Measurements from ENCODE around the gene ARMC6.
A peak's percentile ranks its signal among the peaks of the same experiment; 100 is the strongest.

The ARMC6 gene

GRCh38 chr19:18993115-18993514 is 40.3 kb upstream of the ARMC6 start:
- no peak for DNase-seq (ENCODE audit: insufficient read length, low spot score)
- no peak for FAIRE-seq

GRCh38 chr19:18995804-18996241 is 37.6 kb upstream of the ARMC6 start:
- FAIRE-seq (peak; percentile 16), DNase-seq (ENCODE audit: insufficient read length, low spot score) (peak; percentile 71)
- TF ChIP-seq PAX5 (IDR thresholded peaks at IDR 0.05; ENCODE audit: insufficient read depth, low read length, severe bottlenecking) (no peak), TAF1 (IDR thresholded peaks at IDR 0.05; ENCODE audit: low read depth, low read length) (no peak), SPI1 (IDR thresholded peaks at IDR 0.05; ENCODE audit: low read depth, low read length) (peak; percentile 50; the same call in 1 of the 2 replicates), POLR2AphosphoS5 (IDR thresholded peaks at IDR 0.05; ENCODE audit: low read depth, low read length) (no peak), POLR2A (IDR thresholded peaks at IDR 0.05; ENCODE audit: low read depth, low read length) (no peak), POU2F2 (IDR thresholded peaks at IDR 0.05; ENCODE audit: low read depth, low read length) (peak; percentile 97; the same call in 1 of the 2 replicates)

More at GRCh38 chr19:18993115-18993514, 40.3 kb upstream of the ARMC6 start:
- TF ChIP-seq POLR2AphosphoS5 (IDR thresholded peaks at IDR 0.05; ENCODE audit: low read depth, low read length) = no peak
- TF ChIP-seq TAF1 (IDR thresholded peaks at IDR 0.05; ENCODE audit: low read depth, low read length) = no peak
- no peak for TF ChIP-seq SPI1 (IDR thresholded peaks at IDR 0.05; ENCODE audit: low read depth, low read length)
- TF ChIP-seq POU2F2 (IDR thresholded peaks at IDR 0.05; ENCODE audit: low read depth, low read length) = no peak
- TF ChIP-seq POLR2A (IDR thresholded peaks at IDR 0.05; ENCODE audit: low read depth, low read length) = no peak
- no peak for TF ChIP-seq PAX5 (IDR thresholded peaks at IDR 0.05; ENCODE audit: insufficient read depth, low read length, severe bottlenecking)

- no peak for DNase-seq (ENCODE audit: insufficient read length, low spot score)
- TF ChIP-seq POLR2AphosphoS5 (IDR thresholded peaks at IDR 0.05; ENCODE audit: low read depth, low read length) (no peak), PAX5 (IDR thresholded peaks at IDR 0.05; ENCODE audit: insufficient read depth, low read length, severe bottlenecking) (no peak), TAF1 (IDR thresholded peaks at IDR 0.05; ENCODE audit: low read depth, low read length) (no peak), POU2F2 (IDR thresholded peaks at IDR 0.05; ENCODE audit: low read depth, low read length) (no peak), SPI1 (IDR thresholded peaks at IDR 0.05; ENCODE audit: low read depth, low read length) (no peak), POLR2A (IDR thresholded peaks at IDR 0.05; ENCODE audit: low read depth, low read length) (no peak)
- no peak for FAIRE-seq
Observed at GRCh38 chr19:18996351-18996750, 37.1 kb upstream of the ARMC6 start.

GRCh38 chr19:18996796-18997394 is 36.5 kb upstream of the ARMC6 start:
- no peak for TF ChIP-seq PAX5 (IDR thresholded peaks at IDR 0.05; ENCODE audit: insufficient read depth, low read length, severe bottlenecking)
- no peak for TF ChIP-seq POU2F2 (IDR thresholded peaks at IDR 0.05; ENCODE audit: low read depth, low read length)
- no peak for TF ChIP-seq POLR2AphosphoS5 (IDR thresholded peaks at IDR 0.05; ENCODE audit: low read depth, low read length)
- no peak for TF ChIP-seq TAF1 (IDR thresholded peaks at IDR 0.05; ENCODE audit: low read depth, low read length)
- no peak for TF ChIP-seq POLR2A (IDR thresholded peaks at IDR 0.05; ENCODE audit: low read depth, low read length)
- TF ChIP-seq SPI1 (IDR thresholded peaks at IDR 0.05; ENCODE audit: low read depth, low read length) = no peak
- FAIRE-seq = no peak
- DNase-seq (ENCODE audit: insufficient read length, low spot score) = no peak

GRCh38 chr19:18998276-18998675 is 35.1 kb upstream of the ARMC6 start:
- DNase-seq (ENCODE audit: insufficient read length, low spot score) (no peak), FAIRE-seq (no peak)
- TF ChIP-seq SPI1 (IDR thresholded peaks at IDR 0.05; ENCODE audit: low read depth, low read length) (no peak), POLR2AphosphoS5 (IDR thresholded peaks at IDR 0.05; ENCODE audit: low read depth, low read length) (no peak), POLR2A (IDR thresholded peaks at IDR 0.05; ENCODE audit: low read depth, low read length) (no peak), TAF1 (IDR thresholded peaks at IDR 0.05; ENCODE audit: low read depth, low read length) (no peak), PAX5 (IDR thresholded peaks at IDR 0.05; ENCODE audit: insufficient read depth, low read length, severe bottlenecking) (no peak), POU2F2 (IDR thresholded peaks at IDR 0.05; ENCODE audit: low read depth, low read length) (no peak)

- no peak for DNase-seq (ENCODE audit: insufficient read length, low spot score)
- FAIRE-seq = no peak
- no peak for TF ChIP-seq SPI1 (IDR thresholded peaks at IDR 0.05; ENCODE audit: low read depth, low read length)
- no peak for TF ChIP-seq POU2F2 (IDR thresholded peaks at IDR 0.05; ENCODE audit: low read depth, low read length)
- TF ChIP-seq TAF1 (IDR thresholded peaks at IDR 0.05; ENCODE audit: low read depth, low read length) = no peak
- TF ChIP-seq PAX5 (IDR thresholded peaks at IDR 0.05; ENCODE audit: insufficient read depth, low read length, severe bottlenecking) = no peak
- no peak for TF ChIP-seq POLR2A (IDR thresholded peaks at IDR 0.05; ENCODE audit: low read depth, low read length)
- TF ChIP-seq POLR2AphosphoS5 (IDR thresholded peaks at IDR 0.05; ENCODE audit: low read depth, low read length) = no peak
Observed at GRCh38 chr19:18999016-18999758, 34.2 kb upstream of the ARMC6 start.

- FAIRE-seq (no peak), DNase-seq (ENCODE audit: insufficient read length, low spot score) (no peak)
- no peak for TF ChIP-seq POLR2AphosphoS5 (IDR thresholded peaks at IDR 0.05; ENCODE audit: low read depth, low read length)
- no peak for TF ChIP-seq POLR2A (IDR thresholded peaks at IDR 0.05; ENCODE audit: low read depth, low read length)
- TF ChIP-seq TAF1 (IDR thresholded peaks at IDR 0.05; ENCODE audit: low read depth, low read length) = no peak
- TF ChIP-seq SPI1 (IDR thresholded peaks at IDR 0.05; ENCODE audit: low read depth, low read length) = no peak
- no peak for TF ChIP-seq PAX5 (IDR thresholded peaks at IDR 0.05; ENCODE audit: insufficient read depth, low read length, severe bottlenecking)
- TF ChIP-seq POU2F2 (IDR thresholded peaks at IDR 0.05; ENCODE audit: low read depth, low read length) = no peak
Observed at GRCh38 chr19:18999896-19000620, 33.3 kb upstream of the ARMC6 start.

GRCh38 chr19:19004144-19004543 is 29.3 kb upstream of the ARMC6 start:
- TF ChIP-seq POU2F2 (IDR thresholded peaks at IDR 0.05; ENCODE audit: low read depth, low read length) = no peak
- no peak for TF ChIP-seq TAF1 (IDR thresholded peaks at IDR 0.05; ENCODE audit: low read depth, low read length)
- no peak for TF ChIP-seq POLR2AphosphoS5 (IDR thresholded peaks at IDR 0.05; ENCODE audit: low read depth, low read length)
- TF ChIP-seq POLR2A (IDR thresholded peaks at IDR 0.05; ENCODE audit: low read depth, low read length) = no peak
- no peak for TF ChIP-seq PAX5 (IDR thresholded peaks at IDR 0.05; ENCODE audit: insufficient read depth, low read length, severe bottlenecking)
- TF ChIP-seq SPI1 (IDR thresholded peaks at IDR 0.05; ENCODE audit: low read depth, low read length) = no peak
- FAIRE-seq (no peak), DNase-seq (ENCODE audit: insufficient read length, low spot score) (no peak)

- TF ChIP-seq PAX5 (IDR thresholded peaks at IDR 0.05; ENCODE audit: insufficient read depth, low read length, severe bottlenecking) (no peak), POU2F2 (IDR thresholded peaks at IDR 0.05; ENCODE audit: low read depth, low read length) (no peak), SPI1 (IDR thresholded peaks at IDR 0.05; ENCODE audit: low read depth, low read length) (no peak), POLR2A (IDR thresholded peaks at IDR 0.05; ENCODE audit: low read depth, low read length) (no peak)
- no peak for DNase-seq (ENCODE audit: insufficient read length, low spot score)
- no peak for FAIRE-seq
Observed at GRCh38 chr19:19006213-19006612, 27.2 kb upstream of the ARMC6 start.

All from GM12891 (cell line).